D721Med (cell line): ENCODE measurements around the gene ZBTB17.

ENCODE experiments used
- DNase-seq: peaks from one replicate; pipeline ENCODE4 v3.0.0; 2011; ENCODE audit warnings: low spot score; ENCODE audit not compliant: insufficient read length
- FAIRE-seq: peaks from 2 replicates; lab custom pipeline; 2011; peaks lifted over from hg19 to GRCh38; lab: Jason Lieb, UNC
- TF ChIP-seq, protein P1 (sequence below): IDR thresholded peaks from 2 replicates; pipeline ENCODE4 v1.5.1; 2012; ENCODE audit warnings: mild to moderate bottlenecking, control low read depth; ENCODE audit not compliant: insufficient read depth; ENCODE audit errors: missing control alignments

Gene ZBTB17

DNA sequence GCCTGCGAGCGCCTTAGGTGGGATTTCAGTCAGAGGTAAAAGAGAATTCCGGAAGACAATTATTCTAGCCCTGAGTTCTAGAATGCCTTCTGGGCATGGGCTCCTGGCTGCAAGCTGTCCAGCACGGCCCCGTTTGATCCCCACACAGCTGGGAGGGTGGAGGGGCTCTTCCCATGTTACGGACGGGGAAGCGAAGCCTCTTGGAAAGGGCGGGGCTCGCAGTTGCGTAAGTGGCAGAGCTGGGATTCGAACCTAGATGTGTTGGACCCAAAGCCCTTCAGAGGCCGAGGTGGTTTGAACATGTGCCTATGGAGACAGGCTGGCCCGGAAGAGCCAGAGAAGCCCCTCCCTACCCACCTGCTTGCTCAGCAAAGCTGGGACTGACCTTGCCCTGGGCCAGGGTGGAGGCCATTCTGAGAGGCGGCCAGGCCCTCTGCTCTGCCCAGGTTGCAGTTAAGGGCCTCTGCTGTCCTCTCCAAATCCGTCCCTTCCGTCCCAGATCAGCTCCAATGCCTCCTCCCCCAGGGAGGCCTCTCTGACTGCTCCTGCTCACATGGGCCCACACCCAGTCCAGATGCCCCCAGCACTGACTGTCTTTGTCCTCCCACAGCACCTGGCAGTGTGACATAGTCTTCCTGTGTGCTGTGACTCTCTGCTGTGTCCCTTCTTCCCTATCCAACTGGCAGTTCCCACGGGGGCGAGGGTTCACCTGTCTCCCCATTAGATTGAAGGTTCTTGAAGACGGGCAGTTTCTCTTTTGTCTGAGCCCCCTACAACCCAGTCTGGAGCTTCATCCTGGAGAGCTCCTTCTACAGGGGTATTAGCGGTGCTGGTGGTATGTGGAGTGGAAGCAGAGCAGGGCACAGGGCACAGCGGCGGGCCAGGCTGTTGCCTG is 43.1 kb upstream of the ZBTB17 start:
- DNase-seq (no peak), FAIRE-seq (no peak)
- TF ChIP-seq, protein P1, sequence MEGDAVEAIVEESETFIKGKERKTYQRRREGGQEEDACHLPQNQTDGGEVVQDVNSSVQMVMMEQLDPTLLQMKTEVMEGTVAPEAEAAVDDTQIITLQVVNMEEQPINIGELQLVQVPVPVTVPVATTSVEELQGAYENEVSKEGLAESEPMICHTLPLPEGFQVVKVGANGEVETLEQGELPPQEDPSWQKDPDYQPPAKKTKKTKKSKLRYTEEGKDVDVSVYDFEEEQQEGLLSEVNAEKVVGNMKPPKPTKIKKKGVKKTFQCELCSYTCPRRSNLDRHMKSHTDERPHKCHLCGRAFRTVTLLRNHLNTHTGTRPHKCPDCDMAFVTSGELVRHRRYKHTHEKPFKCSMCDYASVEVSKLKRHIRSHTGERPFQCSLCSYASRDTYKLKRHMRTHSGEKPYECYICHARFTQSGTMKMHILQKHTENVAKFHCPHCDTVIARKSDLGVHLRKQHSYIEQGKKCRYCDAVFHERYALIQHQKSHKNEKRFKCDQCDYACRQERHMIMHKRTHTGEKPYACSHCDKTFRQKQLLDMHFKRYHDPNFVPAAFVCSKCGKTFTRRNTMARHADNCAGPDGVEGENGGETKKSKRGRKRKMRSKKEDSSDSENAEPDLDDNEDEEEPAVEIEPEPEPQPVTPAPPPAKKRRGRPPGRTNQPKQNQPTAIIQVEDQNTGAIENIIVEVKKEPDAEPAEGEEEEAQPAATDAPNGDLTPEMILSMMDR: no peak

DNA sequence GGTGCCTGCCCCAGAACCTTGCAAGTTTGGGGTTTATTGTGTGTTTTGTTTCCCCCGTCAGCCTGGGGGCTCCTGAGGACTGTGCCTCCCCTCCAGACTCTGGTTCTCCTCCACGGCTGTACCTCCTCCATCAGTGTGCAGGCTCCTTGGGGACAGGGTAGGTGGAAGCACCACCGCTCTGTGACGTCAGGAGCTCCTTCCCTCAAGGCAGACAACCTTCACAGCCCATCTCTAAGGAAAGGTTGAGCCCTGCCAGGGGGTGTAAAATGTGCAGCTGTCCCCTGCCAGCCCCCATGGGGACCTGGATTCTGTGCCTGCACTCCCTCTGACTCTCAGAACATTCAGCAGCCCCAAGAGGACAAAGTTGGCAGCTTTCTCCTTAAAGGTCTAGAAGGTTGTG is 42.4 kb upstream of the ZBTB17 start:
- TF ChIP-seq, protein P1: no peak
- FAIRE-seq: no peak
- no peak for DNase-seq

DNA sequence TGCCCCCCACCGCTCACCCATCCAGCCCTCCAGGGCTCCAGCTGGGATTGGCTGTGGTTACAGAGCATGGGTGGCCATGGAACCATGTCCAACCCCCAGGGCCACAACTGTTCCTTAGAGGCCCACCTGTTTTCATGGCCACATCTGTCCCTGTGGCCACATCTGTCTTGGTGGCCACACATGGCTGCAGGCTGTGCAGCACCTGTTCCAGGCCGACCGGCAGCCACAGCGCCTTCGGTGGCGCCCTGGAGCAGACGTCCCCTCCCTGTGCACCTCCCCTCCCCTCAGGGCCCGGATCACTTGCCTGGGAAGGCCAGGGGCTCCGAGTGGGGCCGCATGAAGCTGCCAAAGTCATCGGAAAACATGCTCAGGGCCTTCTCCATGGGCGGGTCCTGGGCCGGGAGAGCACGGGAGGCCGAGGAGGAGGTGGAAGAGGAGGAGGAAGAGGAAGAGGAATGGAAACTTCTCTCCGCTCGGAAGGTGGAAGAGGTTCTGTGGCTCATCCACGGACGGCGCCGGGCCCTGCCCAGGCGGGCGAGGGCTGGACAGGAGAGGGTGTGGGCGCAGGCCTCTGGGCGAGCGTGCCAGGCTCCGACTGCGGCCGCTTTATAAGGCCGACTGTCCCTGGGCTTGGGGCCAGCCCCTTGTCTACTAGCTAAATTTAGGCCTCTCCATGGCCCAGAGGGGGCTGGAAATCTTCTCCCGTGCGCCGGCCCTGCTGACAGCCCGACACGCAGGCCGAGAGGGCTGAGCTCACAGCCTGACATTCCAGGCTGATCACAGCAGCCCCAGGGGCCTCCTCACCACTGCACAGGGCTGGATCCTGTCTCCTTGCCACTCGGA is 41.8 kb upstream of the ZBTB17 start, which contains the start of gene HSPB7:
HSPB7 (minus strand) TSS at position 583 of the 843 bp plus-strand sequence; CDS start at position 503, 80 bp downstream.
- DNase-seq (no peak), FAIRE-seq (no peak)
- TF ChIP-seq, protein P1: no peak

DNA sequence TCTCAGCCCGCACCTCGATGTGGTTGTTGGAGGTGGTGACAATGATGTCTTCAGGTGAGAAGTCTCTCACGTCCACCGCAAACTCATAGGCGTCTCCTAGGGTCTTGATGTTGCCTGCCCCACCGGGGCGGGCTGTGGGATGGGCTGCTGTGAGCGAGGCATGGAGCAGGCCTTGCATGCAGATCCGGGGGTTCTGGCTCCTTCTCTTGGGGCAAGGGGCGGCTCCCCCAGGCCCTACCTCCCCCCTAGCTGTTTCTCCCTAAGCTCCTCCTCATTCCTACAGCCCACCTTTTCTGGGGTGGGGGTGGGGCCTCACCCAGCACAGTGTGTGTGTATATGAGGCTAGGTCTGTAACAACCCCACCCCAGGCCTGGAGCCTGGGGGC is 41.2 kb upstream of the ZBTB17 start:
- DNase-seq (no peak), FAIRE-seq (no peak)
- TF ChIP-seq, protein P1: no peak

DNA sequence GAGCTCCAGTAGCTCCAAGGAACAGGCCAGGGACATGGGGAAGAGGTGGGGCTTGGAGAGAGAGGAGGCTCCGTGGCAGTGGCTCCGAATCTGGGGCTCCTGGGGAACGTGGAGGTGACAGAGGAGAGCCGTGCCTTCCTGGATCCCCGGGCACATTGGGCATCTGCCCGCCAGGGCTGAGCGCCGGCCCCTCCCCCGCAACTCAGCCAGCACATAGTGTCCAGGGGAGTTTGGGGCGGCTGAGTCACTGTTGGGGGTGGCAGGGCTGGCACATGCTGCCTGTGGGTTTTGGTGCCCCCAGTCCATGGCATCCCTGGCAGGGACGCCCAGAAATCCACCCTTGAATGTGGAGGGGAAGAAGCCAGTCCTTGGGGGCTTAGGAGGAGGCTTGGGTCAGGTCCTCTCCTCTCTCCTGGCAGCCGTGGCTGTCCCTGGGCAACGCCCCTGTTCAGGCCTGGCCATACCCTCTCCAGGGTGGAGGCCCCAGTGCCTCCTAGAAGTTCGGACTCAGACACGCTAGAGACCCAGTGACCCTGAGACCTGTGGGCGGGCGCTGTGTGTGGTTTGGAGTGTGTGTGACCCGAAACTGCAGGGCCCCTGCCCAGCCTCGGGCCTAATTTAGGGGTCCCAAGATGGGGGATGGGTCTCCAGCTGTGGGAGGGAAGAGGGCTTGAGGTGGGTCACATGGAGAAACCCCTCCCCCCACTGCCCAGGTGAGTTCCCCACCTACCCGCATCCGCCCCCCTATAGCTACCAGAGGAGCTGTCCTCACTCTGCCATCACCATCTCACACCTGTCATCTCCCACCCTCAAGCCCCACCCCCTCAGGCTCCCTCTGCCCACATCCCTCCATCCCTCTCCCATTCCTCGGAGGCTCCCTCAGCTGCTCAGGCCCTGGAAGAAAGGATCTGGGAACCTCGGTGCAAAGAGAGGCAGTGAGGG is 40.3 kb upstream of the ZBTB17 start:
- DNase-seq: no peak
- no peak for FAIRE-seq
- TF ChIP-seq, protein P1: no peak

DNA sequence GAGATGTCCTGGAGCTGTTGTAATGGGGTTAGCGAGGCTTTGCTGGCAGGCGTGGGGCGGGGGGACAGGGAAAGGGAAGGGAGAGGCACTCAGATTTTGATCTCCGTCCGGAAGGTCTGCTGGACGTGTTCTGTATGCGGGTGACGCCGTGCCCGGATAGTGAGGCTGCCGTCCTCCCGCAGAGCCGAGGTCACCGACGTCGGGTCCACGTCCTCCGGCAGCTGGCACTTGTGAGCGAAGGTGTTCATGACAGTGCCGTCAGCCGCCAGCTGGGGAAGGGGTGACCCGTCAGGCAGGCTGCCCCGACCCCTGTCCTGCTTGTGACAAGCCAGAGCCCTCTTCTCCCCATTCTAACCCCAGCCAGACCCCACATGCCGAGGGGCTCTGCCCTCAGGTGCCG is 39.6 kb upstream of the ZBTB17 start:
- FAIRE-seq: no peak
- DNase-seq: no peak
- TF ChIP-seq, protein P1: no peak
